ENCODE measurements around the gene ZBTB32. TPM values are rescaled to one million over a fixed set of nuclear protein-coding genes. Genes with fewer than 3 reads are reported as not detected.

Gene ZBTB32
- total and polyA plus RNA-seq, 8 donors: 0.15 to 0.94 (median 0.39) TPM

- Histone ChIP-seq H3K27me3 (peaks cover 0 to 7% of the 10 kb centered on the region in 2 donors), H3K4me1 (no peaks in the 10 kb centered on the region), H3K36me3 (no peaks in the 10 kb centered on the region), H3K9me3 (no peaks in the 10 kb centered on the region), H3K4me3 (no peak overlapping the region), H3K27ac (peak overlapping the region in 1 of 2 donors; percentile 23)
- intact Hi-C loops (cut with DNase I): no loop called here
- ATAC-seq (peak; percentile 100), DNase-seq (peak; percentile 67 to 89 (median 87))
- TF ChIP-seq CTCF (IDR thresholded peaks at IDR 0.05): peak; percentile 94 to 96
Measured at GRCh38 chr19:35693835-35694599, 10.3 kb upstream of the ZBTB32 start.

DNA sequence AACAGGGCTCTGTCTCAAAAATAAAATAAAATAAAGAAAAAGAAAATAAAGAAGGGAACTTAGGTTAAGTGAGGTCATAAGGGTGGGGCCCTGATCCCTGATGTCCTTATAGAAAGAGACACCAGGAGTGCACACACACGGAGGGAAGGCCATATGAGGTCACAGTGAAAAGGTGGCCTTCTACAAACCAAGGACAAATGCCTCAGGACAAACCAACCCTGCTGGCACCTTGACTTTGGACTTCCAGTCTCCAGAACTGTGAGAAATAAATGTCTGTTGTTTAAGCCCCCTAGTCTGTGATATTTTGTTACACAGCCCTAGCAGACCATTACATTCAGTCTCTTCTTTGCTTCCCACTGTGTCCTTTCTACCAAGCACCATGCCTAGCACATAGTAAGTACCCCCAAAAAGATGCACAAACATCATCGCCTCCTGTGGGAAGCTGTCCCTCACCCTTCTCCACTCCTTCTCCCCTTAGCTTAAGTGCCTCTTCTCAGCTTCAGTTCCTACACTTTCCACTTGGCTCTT is 8.4 kb upstream of the ZBTB32 start:
- Histone ChIP-seq H3K27ac (no peak overlapping the region), H3K4me1 (no peaks in the 10 kb centered on the region), H3K36me3 (no peaks in the 10 kb centered on the region), H3K4me3 (no peak overlapping the region), H3K9me3 (no peaks in the 10 kb centered on the region), H3K27me3 (no peaks in the 10 kb centered on the region)
- intact Hi-C loops (cut with DNase I): no loop called here
- DNase-seq: no peak
- no peak for ATAC-seq
- no peak for TF ChIP-seq CTCF (IDR thresholded peaks at IDR 0.05)

GRCh38 chr19:35696835-35697234 is 7.5 kb upstream of the ZBTB32 start:
- intact Hi-C loops (cut with DNase I): no loop called here
- no peak overlapping the region for H3K27ac ChIP-seq
- no peak for ATAC-seq
- H3K4me3 ChIP-seq: no peak overlapping the region
- no peak for DNase-seq
- H3K9me3 ChIP-seq: no peaks in the 10 kb centered on the region
- H3K36me3 ChIP-seq: no peaks in the 10 kb centered on the region
- H3K4me1 ChIP-seq: peaks cover 0 to 2% of the 10 kb centered on the region in 2 donors
- peaks cover 0 to 2% of the 10 kb centered on the region in 2 donors for H3K27me3 ChIP-seq
- TF ChIP-seq CTCF (IDR thresholded peaks at IDR 0.05): no peak

- peak overlapping the region in 1 of 2 donors; percentile 50 for H3K27ac ChIP-seq
- ATAC-seq (peak; percentile 99), DNase-seq (peak; percentile 92 to 98 (median 96))
- peaks cover 0 to 56% of the 10 kb centered on the region in 2 donors for H3K27me3 ChIP-seq
- intact Hi-C loops (cut with DNase I): no loop called here
- no peaks in the 10 kb centered on the region for H3K9me3 ChIP-seq
- H3K36me3 ChIP-seq: no peaks in the 10 kb centered on the region
- no peak for TF ChIP-seq CTCF (IDR thresholded peaks at IDR 0.05)
- H3K4me3 ChIP-seq: peak overlapping the region; percentile 52 to 57
- peaks cover 0 to 17% of the 10 kb centered on the region in 2 donors for H3K4me1 ChIP-seq
Measured at GRCh38 chr19:35702223-35703012, 1.9 kb upstream of the ZBTB32 start.

DNA sequence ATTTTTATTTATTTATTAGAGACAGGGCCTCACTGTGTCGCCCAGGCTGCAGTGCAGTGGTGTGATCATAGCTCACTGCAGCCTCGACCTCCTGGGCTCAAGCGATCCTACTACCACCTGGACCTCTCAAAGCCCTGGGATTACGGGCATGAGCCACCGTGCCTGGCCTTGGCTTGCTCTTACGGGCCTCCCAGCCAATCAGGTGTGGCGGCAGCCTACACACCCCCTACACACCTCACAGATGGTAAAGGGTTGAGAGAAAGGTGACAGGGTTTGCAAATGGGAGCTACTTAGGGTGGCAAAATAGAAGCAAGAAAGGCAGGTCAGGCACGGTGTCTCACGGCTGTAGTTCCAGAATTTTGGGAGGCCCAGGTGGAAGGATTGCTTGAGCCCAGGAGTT is 1.0 kb upstream of the ZBTB32 start:
- ATAC-seq: no peak
- Histone ChIP-seq H3K27me3 (peaks cover 0 to 65% of the 10 kb centered on the region in 2 donors), H3K27ac (no peak overlapping the region), H3K4me3 (peak overlapping the region in 1 of 2 donors; percentile 57), H3K4me1 (peaks cover 0 to 17% of the 10 kb centered on the region in 2 donors), H3K36me3 (no peaks in the 10 kb centered on the region), H3K9me3 (no peaks in the 10 kb centered on the region)
- no peak for DNase-seq
- intact Hi-C loops (cut with DNase I): no loop called here
- no peak for TF ChIP-seq CTCF (IDR thresholded peaks at IDR 0.05)
